ENCODE data around the gene CCDC192.

DNA sequence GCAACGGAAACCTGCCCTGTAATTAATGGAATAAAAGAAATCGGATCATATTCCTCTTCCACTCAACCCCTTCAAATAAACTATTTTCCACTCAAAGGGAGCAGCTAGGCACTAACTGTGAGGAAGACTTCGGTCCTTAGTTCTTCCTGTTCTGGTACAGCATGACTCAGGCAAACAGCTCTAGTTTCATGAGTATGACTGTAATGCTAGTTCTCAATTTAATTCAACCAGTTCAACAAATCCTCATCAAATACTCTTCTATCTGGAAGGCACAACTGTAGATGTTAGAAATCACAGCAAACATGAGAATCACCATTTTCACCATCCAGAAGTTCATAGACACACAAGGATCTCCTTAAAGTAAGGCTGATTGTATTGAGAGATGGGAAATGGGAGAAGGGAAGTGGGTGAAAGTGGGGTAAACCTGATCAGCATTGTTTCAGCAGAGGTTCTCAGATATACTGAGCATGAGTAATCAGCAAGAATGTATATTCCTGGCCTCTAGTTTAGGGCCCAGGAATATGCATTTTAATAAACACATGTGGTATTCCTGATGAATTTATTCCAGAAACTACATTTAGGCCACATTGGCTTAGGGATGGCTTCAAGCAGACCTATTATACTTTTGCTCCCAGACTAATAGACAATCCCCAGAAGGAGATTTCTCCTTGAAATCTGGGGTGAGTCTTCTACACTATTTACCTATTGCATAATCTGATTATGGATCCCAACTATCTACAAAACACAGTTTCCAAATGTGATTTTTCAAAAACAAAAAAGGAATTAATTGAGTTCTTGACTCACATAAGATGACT lies 239.3 kb downstream of the CCDC192 start:
- TF ChIP-seq GATA2 (IDR thresholded peaks at IDR 0.05; ENCODE audit: insufficient read depth, insufficient read length, low read depth, low read length) (no peak), CTCF (IDR thresholded peaks at IDR 0.05; ENCODE audit: extremely low read depth in 1 of 2, insufficient read depth in 1 of 2, low read depth in 1 of 2, low read length in 2 of 2) (no peak), POLR2AphosphoS5 (IDR thresholded peaks at IDR 0.05; ENCODE audit: insufficient read depth, low read depth, low read length) (no peak), JUN (IDR thresholded peaks at IDR 0.05; ENCODE audit: borderline replicate concordance, insufficient read depth, insufficient read length, low read depth) (no peak)

Data from endothelial cell of umbilical vein (primary cell).